SU-DHL-6 (cell line): ENCODE results near the gene CRB2.

Experiments used
- H2AFZ ChIP-seq: fragments of 200-600 bp; sonication (generic); 2 replicates; pipeline ENCODE4 v1.6.1; 2014; ENCODE audit warnings: low read depth, mild to moderate bottlenecking, moderate library complexity, mixed read lengths, antibody characterized with exemption, low read length; ENCODE audit not compliant: severe bottlenecking
- H3F3A ChIP-seq: fragments of 200-600 bp; shearing (Covaris generic); 2 replicates; pipeline ENCODE4 v1.6.0; 2016; ENCODE audit warnings: antibody characterized with exemption, mild to moderate bottlenecking; ENCODE audit not compliant: insufficient read depth
- H3K27ac ChIP-seq: fragments of 200-600 bp; sonication (generic); 2 replicates; pipeline ENCODE4 v1.5.1; 2016; ENCODE audit warnings: low read depth, mild to moderate bottlenecking, low read length, moderate library complexity, mixed read lengths
- H3K27me3 ChIP-seq: fragments of 200-600 bp; sonication (generic), shearing (Covaris generic); 2 replicates; pipeline ENCODE4 v1.6.0; 2014; ENCODE audit warnings: mild to moderate bottlenecking, low read length
- H3K36me3 ChIP-seq: fragments of 200-600 bp; sonication (generic); 2 replicates; pipeline ENCODE4 v1.6.1; 2014; ENCODE audit warnings: mild to moderate bottlenecking, low read length, mixed read lengths
- H3K4me2 ChIP-seq: fragments of 300-600, 200-600 bp; shearing (Covaris generic), sonication (generic); 2 replicates; pipeline ENCODE4 v1.6.0; 2014; ENCODE audit warnings: low read length, low read depth, mild to moderate bottlenecking; ENCODE audit not compliant: poor library complexity, severe bottlenecking
- H3K4me3 ChIP-seq: fragments of 200-600 bp; sonication (generic); 2 replicates; pipeline ENCODE4 v1.5.1; 2014; ENCODE audit warnings: antibody characterized with exemption, low read length, mild to moderate bottlenecking, mixed read lengths; ENCODE audit not compliant: insufficient read depth, poor library complexity, severe bottlenecking
- H3K79me2 ChIP-seq: fragments of 200-600 bp; sonication (generic); 2 replicates; pipeline ENCODE4 v1.6.1; 2014; ENCODE audit warnings: mild to moderate bottlenecking, low read length, moderate library complexity; ENCODE audit not compliant: insufficient read depth
- H3K9ac ChIP-seq: fragments of 200-600 bp; sonication (generic); 2 replicates; pipeline ENCODE4 v1.7.0; 2014; ENCODE audit warnings: mild to moderate bottlenecking, low read length
- H3K9me2 ChIP-seq: fragments of 200-600 bp; sonication (generic); replicated peaks from 2 replicates; pipeline ENCODE4 v1.6.1; 2014; ENCODE audit warnings: low read length; ENCODE audit not compliant: insufficient read depth
- H3K9me3 ChIP-seq: fragments of 200-600 bp; sonication (generic); 2 replicates; pipeline ENCODE4 v1.6.1; 2014; ENCODE audit warnings: low read length, mixed read lengths; ENCODE audit not compliant: insufficient read depth
- H4K20me1 ChIP-seq: fragments of 200-600 bp; sonication (generic); 2 replicates; pipeline ENCODE4 v1.6.1; 2014; ENCODE audit warnings: low read depth, mild to moderate bottlenecking, antibody characterized with exemption, low read length, moderate library complexity, mixed read lengths
- CTCF ChIP-seq: fragments of 200-600 bp; sonication (generic); IDR thresholded peaks from one replicate; pipeline ENCODE4 v1.5.1; 2017; ENCODE audit warnings: antibody characterized with exemption, mild to moderate bottlenecking, low read length, moderate library complexity; ENCODE audit not compliant: insufficient read depth, poor library complexity, severe bottlenecking
- EZH2phosphoT487 ChIP-seq: fragments of 200-600 bp; sonication (generic), shearing (Covaris generic); conservative IDR thresholded peaks from 2 replicates; pipeline ENCODE4 v1.6.1; 2018; ENCODE audit warnings: mild to moderate bottlenecking, antibody characterized with exemption, low read length, moderate library complexity, mixed read lengths

The CRB2 gene

GRCh38 chr9:123383512-123384170 is 27.6 kb downstream of the CRB2 start:
- Histone ChIP-seq H3K9me3 (no peaks in the 10 kb centered on the region), H2AFZ (no peak overlapping the region), H3K4me3 (no peak overlapping the region), H3K36me3 (no peaks in the 10 kb centered on the region), H3K27me3 (no peaks in the 10 kb centered on the region), H3K27ac (no peak overlapping the region), H3K9me2 (no peaks in the 10 kb centered on the region), H3K4me2 (no peak overlapping the region), H3F3A (no peaks in the 10 kb centered on the region), H4K20me1 (no peaks in the 10 kb centered on the region), H3K9ac (no peak overlapping the region), H3K79me2 (no peaks in the 10 kb centered on the region)
- TF ChIP-seq CTCF (no peak), EZH2phosphoT487 (no peak)

- no peaks in the 10 kb centered on the region for H3K9me3 ChIP-seq
- TF ChIP-seq CTCF (no peak), EZH2phosphoT487 (no peak)
- no peak overlapping the region for H3K4me2 ChIP-seq
- H3K79me2 ChIP-seq: no peaks in the 10 kb centered on the region
- no peaks in the 10 kb centered on the region for H3F3A ChIP-seq
- no peaks in the 10 kb centered on the region for H4K20me1 ChIP-seq
- H3K27ac ChIP-seq: no peak overlapping the region
- H3K4me3 ChIP-seq: no peak overlapping the region
- no peaks in the 10 kb centered on the region for H3K9me2 ChIP-seq
- H3K9ac ChIP-seq: no peak overlapping the region
- no peaks in the 10 kb centered on the region for H3K27me3 ChIP-seq
- H2AFZ ChIP-seq: no peak overlapping the region
- no peaks in the 10 kb centered on the region for H3K36me3 ChIP-seq
Measured at GRCh38 chr9:123387686-123388085, 31.7 kb downstream of the CRB2 start.

- H3K36me3 ChIP-seq: no peaks in the 10 kb centered on the region
- no peak overlapping the region for H3K4me3 ChIP-seq
- H3K9me2 ChIP-seq: no peaks in the 10 kb centered on the region
- no peak overlapping the region for H3K9ac ChIP-seq
- H3K27ac ChIP-seq: no peak overlapping the region
- no peaks in the 10 kb centered on the region for H3F3A ChIP-seq
- H3K9me3 ChIP-seq: no peaks in the 10 kb centered on the region
- no peak overlapping the region for H2AFZ ChIP-seq
- H3K4me2 ChIP-seq: no peak overlapping the region
- no peaks in the 10 kb centered on the region for H3K27me3 ChIP-seq
- no peaks in the 10 kb centered on the region for H4K20me1 ChIP-seq
- no peaks in the 10 kb centered on the region for H3K79me2 ChIP-seq
- TF ChIP-seq EZH2phosphoT487 (no peak), CTCF (no peak)
Measured at GRCh38 chr9:123389070-123389469, 33.1 kb downstream of the CRB2 start.

GRCh38 chr9:123389698-123390097 is 33.7 kb downstream of the CRB2 start:
- H4K20me1 ChIP-seq: no peaks in the 10 kb centered on the region
- no peak overlapping the region for H3K4me3 ChIP-seq
- TF ChIP-seq CTCF: no peak
- TF ChIP-seq EZH2phosphoT487: no peak
- no peaks in the 10 kb centered on the region for H3K27me3 ChIP-seq
- no peaks in the 10 kb centered on the region for H3K9me3 ChIP-seq
- no peaks in the 10 kb centered on the region for H3K79me2 ChIP-seq
- no peak overlapping the region for H2AFZ ChIP-seq
- H3F3A ChIP-seq: no peaks in the 10 kb centered on the region
- no peak overlapping the region for H3K9ac ChIP-seq
- no peak overlapping the region for H3K27ac ChIP-seq
- no peak overlapping the region for H3K4me2 ChIP-seq
- H3K36me3 ChIP-seq: no peaks in the 10 kb centered on the region
- no peaks in the 10 kb centered on the region for H3K9me2 ChIP-seq
